Endothelial cell (in vitro differentiated cells): Measurements from ENCODE around the gene KLF2. TPM values are rescaled to one million over a fixed set of nuclear protein-coding genes. Genes with fewer than 3 reads are reported as not detected.
"Not testable (repeated sequence)": the region's sequence is repeated elsewhere in the genome, so short reads cannot be mapped to it uniquely, and the experiment has no call there.

Experiments
- DNase-seq: peaks from one replicate; pipeline ENCODE4 v3.0.0; 2021; ENCODE audit warnings: low spot score
- H3K27ac Mint-ChIP-seq: one replicate; pipeline ENCODE4 v1.8.0; 2021; ENCODE audit warnings: mixed read lengths, inconsistent platforms; ENCODE audit not compliant: unreplicated experiment
- H3K27me3 Mint-ChIP-seq: one replicate; pipeline ENCODE4 v1.8.0; 2021; ENCODE audit warnings: mild to moderate bottlenecking, moderate library complexity, mixed read lengths, inconsistent platforms; ENCODE audit not compliant: unreplicated experiment
- H3K36me3 Mint-ChIP-seq: one replicate; pipeline ENCODE4 v1.8.0; 2021; ENCODE audit warnings: mild to moderate bottlenecking, low read depth, mixed read lengths, inconsistent platforms; ENCODE audit not compliant: unreplicated experiment
- H3K4me1 Mint-ChIP-seq: one replicate; pipeline ENCODE4 v1.8.0; 2021; ENCODE audit warnings: mild to moderate bottlenecking, mixed read lengths, inconsistent platforms; ENCODE audit not compliant: unreplicated experiment
- H3K4me3 Mint-ChIP-seq: one replicate; pipeline ENCODE4 v1.8.0; 2021; ENCODE audit warnings: mild to moderate bottlenecking, mixed read lengths, inconsistent platforms; ENCODE audit not compliant: unreplicated experiment
- H3K9me3 Mint-ChIP-seq: one replicate; pipeline ENCODE4 v1.8.0; 2021; ENCODE audit warnings: mixed read lengths, inconsistent platforms; ENCODE audit not compliant: unreplicated experiment
- total RNA-seq: library from RNA; stranded (reverse); fragmentation: NEBNext Ultra II Directional; extraction: Animal tissue kit (Norgen Biotek cat#: 25700); gene quantifications from one replicate; pipeline ENCODE4 v1.2.1, GENCODE V29; 2021; ENCODE audit not compliant: unreplicated experiment
- TF ChIP-seq, protein P1 (sequence below): fragments of 200-600 bp; sonication (generic); IDR thresholded peaks from one replicate; pipeline ENCODE4 v1.5.0; 2021; ENCODE audit warnings: antibody characterized with exemption; ENCODE audit not compliant: unreplicated experiment

Gene KLF2
- total RNA-seq, 1 donor from 2014 or later: 48.9 TPM

DNA sequence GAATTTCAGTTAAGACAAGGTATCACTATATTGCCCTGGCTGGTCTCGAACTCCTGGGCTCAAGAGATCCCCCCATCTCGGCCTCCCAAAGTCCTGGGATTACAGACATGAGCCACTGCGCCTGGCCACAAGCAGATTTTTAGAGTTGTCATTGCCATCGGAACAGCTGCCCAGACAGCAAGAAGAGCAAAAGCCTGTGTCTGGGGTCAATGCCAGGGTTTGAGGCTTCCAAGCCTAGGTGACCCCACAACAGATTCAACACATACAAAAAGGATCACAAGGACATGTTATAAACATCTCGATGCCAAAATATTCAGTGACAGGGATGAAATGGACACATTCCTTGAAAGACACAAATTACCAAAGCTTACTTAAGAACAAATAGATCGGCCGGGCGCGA, 40.1 kb upstream of the KLF2 start:
- H3K4me1 Mint-ChIP-seq: peaks cover 27% of the 10 kb centered on the region
- no peak overlapping the region for H3K4me3 Mint-ChIP-seq
- peaks cover 9% of the 10 kb centered on the region for H3K27me3 Mint-ChIP-seq
- no peaks in the 10 kb centered on the region for H3K9me3 Mint-ChIP-seq
- no peaks in the 10 kb centered on the region for H3K36me3 Mint-ChIP-seq
- TF ChIP-seq, protein P1, sequence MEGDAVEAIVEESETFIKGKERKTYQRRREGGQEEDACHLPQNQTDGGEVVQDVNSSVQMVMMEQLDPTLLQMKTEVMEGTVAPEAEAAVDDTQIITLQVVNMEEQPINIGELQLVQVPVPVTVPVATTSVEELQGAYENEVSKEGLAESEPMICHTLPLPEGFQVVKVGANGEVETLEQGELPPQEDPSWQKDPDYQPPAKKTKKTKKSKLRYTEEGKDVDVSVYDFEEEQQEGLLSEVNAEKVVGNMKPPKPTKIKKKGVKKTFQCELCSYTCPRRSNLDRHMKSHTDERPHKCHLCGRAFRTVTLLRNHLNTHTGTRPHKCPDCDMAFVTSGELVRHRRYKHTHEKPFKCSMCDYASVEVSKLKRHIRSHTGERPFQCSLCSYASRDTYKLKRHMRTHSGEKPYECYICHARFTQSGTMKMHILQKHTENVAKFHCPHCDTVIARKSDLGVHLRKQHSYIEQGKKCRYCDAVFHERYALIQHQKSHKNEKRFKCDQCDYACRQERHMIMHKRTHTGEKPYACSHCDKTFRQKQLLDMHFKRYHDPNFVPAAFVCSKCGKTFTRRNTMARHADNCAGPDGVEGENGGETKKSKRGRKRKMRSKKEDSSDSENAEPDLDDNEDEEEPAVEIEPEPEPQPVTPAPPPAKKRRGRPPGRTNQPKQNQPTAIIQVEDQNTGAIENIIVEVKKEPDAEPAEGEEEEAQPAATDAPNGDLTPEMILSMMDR: no peak
- no peak for DNase-seq
- H3K27ac Mint-ChIP-seq: peak overlapping the region; percentile 98

GRCh38 chr19:16285079-16285478, 39.5 kb upstream of the KLF2 start:
- not testable (repeated sequence) for H3K27me3 Mint-ChIP-seq

GRCh38 chr19:16285769-16286498, 38.7 kb upstream of the KLF2 start:
- H3K27ac Mint-ChIP-seq: peak overlapping the region; percentile 52
- DNase-seq: no peak
- H3K36me3 Mint-ChIP-seq: no peaks in the 10 kb centered on the region
- H3K27me3 Mint-ChIP-seq: peaks cover 8% of the 10 kb centered on the region
- TF ChIP-seq, protein P1: no peak
- no peaks in the 10 kb centered on the region for H3K9me3 Mint-ChIP-seq
- H3K4me1 Mint-ChIP-seq: peaks cover 32% of the 10 kb centered on the region
- no peak overlapping the region for H3K4me3 Mint-ChIP-seq

More at GRCh38 chr19:16285079-16285478, 39.5 kb upstream of the KLF2 start:
- not testable (repeated sequence) for H3K27ac Mint-ChIP-seq, H3K36me3 Mint-ChIP-seq, H3K4me3 Mint-ChIP-seq, DNase-seq, H3K9me3 Mint-ChIP-seq
- peaks cover 29% of the 10 kb centered on the region for H3K4me1 Mint-ChIP-seq

DNA sequence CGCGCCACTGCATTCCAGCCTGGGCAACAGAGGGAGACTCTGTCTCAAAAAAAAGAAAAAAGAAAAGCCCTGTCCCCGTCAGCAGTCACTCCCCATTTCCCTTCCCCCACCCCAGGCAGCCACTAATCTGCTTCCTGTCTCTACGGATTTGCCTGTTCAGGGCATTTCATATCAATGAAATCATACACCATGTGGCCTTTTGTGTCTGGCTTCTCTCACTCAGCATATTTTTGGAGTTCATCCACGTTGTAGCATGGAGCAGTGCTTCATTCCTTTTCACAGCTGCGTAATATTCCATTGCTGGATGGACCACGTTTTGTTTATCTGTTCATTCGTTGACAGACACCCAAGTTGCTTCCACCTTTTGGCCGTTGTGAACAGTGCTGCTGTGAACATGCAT, 36.1 kb upstream of the KLF2 start:
- Mint-ChIP-seq H3K27me3 (peaks cover 6% of the 10 kb centered on the region), H3K9me3 (no peaks in the 10 kb centered on the region), H3K4me3 (no peak overlapping the region), H3K4me1 (peaks cover 21% of the 10 kb centered on the region), H3K36me3 (no peaks in the 10 kb centered on the region), H3K27ac (peak overlapping the region; percentile 61)
- TF ChIP-seq, protein P1: no peak
- DNase-seq: no peak

DNA sequence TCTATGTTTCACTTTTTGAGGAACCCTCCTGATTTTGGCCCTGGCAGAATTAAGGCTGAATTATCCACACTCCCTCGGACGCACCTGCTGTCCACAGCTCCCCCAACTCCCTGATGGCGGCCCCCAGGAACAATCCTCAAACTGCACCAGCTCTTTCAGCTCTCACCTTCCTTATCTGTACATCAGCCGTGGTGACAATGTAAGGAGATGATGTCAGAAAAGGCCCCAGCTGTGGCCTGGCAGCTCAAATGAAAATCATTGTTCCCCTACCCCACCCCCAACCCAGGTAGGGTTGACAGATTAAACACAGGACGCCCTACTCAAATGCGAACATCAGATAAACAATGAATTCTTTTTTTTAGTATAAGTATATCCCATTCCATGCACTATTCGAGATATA, 35.0 kb upstream of the KLF2 start:
- Mint-ChIP-seq H3K4me3 (peak overlapping the region; percentile 45), H3K27me3 (peaks cover 4% of the 10 kb centered on the region), H3K9me3 (no peaks in the 10 kb centered on the region), H3K27ac (peak overlapping the region; percentile 88), H3K36me3 (no peaks in the 10 kb centered on the region), H3K4me1 (peaks cover 17% of the 10 kb centered on the region)
- DNase-seq: no peak
- TF ChIP-seq, protein P1: no peak
